HG03575 (cell line): ENCODE results near the gene OR51E2.
"Not testable (repeated sequence)": the region's sequence is repeated elsewhere in the genome, so short reads cannot be mapped to it uniquely, and the experiment has no call there.

Source experiments
- ATAC-seq: cut with Tn5 transposase; IDR thresholded peaks from one replicate; pipeline ENCODE4 v1.9.1; 2021; ENCODE audit not compliant: unreplicated experiment, insufficient number of reproducible peaks, low FRiP score; ENCODE audit errors: extremely low read depth

Gene OR51E2

GRCh38 chr11:4697585-4697984 lies at the start of gene OR51E2:
Gene OR51E2 (minus strand): TSS chr11:4697853. CDS start chr11:4682711, 15,142 bp downstream.
- no peak for ATAC-seq

- no peak for ATAC-seq
These were observed 43.1 kb upstream of the OR51E2 start for GRCh38 chr11:4740735-4741134.

GRCh38 chr11:4727171-4727570 lies 29.5 kb upstream of the OR51E2 start:
- no peak for ATAC-seq

GRCh38 chr11:4722616-4723534 lies 25.2 kb upstream of the OR51E2 start:
- ATAC-seq: not testable (repeated sequence)

GRCh38 chr11:4714300-4714699 lies 16.6 kb upstream of the OR51E2 start:
- ATAC-seq: no peak

GRCh38 chr11:4713241-4713640 lies 15.6 kb upstream of the OR51E2 start:
- ATAC-seq: no peak

- ATAC-seq: no peak
These were observed 7.2 kb upstream of the OR51E2 start for GRCh38 chr11:4704790-4705334.

GRCh38 chr11:4704054-4704789 lies 6.6 kb upstream of the OR51E2 start, which contains the start of gene MMP26:
Gene MMP26 (plus strand): TSS chr11:4704784.
- ATAC-seq: no peak

GRCh38 chr11:4700436-4700820 lies 2.8 kb upstream of the OR51E2 start:
- ATAC-seq: no peak

GRCh38 chr11:4699697-4700435 lies 2.2 kb upstream of the OR51E2 start:
- peak; percentile 96 for ATAC-seq

- no peak for ATAC-seq
These were observed 2.2 kb downstream of the OR51E2 start for GRCh38 chr11:4695442-4695841.

- no peak for ATAC-seq
These were observed 12.9 kb downstream of the OR51E2 start for GRCh38 chr11:4684631-4685285.

GRCh38 chr11:4682623-4683419 lies 14.8 kb downstream of the OR51E2 start:
- no peak for ATAC-seq

GRCh38 chr11:4680341-4680740 lies 17.3 kb downstream of the OR51E2 start:
- ATAC-seq: no peak

- no peak for ATAC-seq
These were observed 19.7 kb downstream of the OR51E2 start for GRCh38 chr11:4677948-4678347.

- ATAC-seq: no peak
These were observed 23.9 kb downstream of the OR51E2 start for GRCh38 chr11:4673781-4674180.

GRCh38 chr11:4672470-4672869 lies 25.2 kb downstream of the OR51E2 start:
- ATAC-seq: no peak

GRCh38 chr11:4671741-4672140 lies 25.9 kb downstream of the OR51E2 start:
- no peak for ATAC-seq
